SK-N-SH treated with all-trans-retinoic acid at 6 μM for 48 hours (cell line): ENCODE results near the gene CDH4.

Source experiments
- ATAC-seq: fragments of 200-7000 bp; cut with Tn5 transposase; 3 replicates; pipeline ENCODE4 v1.9.1; 2020; ENCODE audit warnings: mild to moderate bottlenecking, moderate library complexity
- ARNTL ChIP-seq: fragments of 450-650 bp; formaldehyde crosslinking; IDR thresholded peaks from 2 replicates; pipeline ENCODE4 v1.5.0; 2020; ENCODE audit warnings: low read depth, mild to moderate bottlenecking, moderate library complexity, borderline replicate concordance
- BACH2 ChIP-seq: fragments of 250-450 bp; sonication (Bioruptor Pico); IDR thresholded peaks from 2 replicates; pipeline ENCODE4 v1.9.0; 2021; ENCODE audit warnings: mild to moderate bottlenecking, borderline replicate concordance
- CSDC2 ChIP-seq: fragments of 250-450 bp; sonication (Bioruptor Pico); IDR thresholded peaks from 2 replicates; pipeline ENCODE4 v1.5.0; 2020; ENCODE audit warnings: mild to moderate bottlenecking, moderate library complexity
- CSRNP3 ChIP-seq: fragments of 250-450 bp; sonication (Bioruptor Pico); IDR thresholded peaks from 2 replicates; pipeline ENCODE4 v1.5.1; 2021; ENCODE audit warnings: mild to moderate bottlenecking, moderate library complexity
- ESRRG ChIP-seq: fragments of 250-450 bp; sonication (Bioruptor Pico); IDR thresholded peaks from 2 replicates; pipeline ENCODE4 v1.6.1; 2021; ENCODE audit warnings: mild to moderate bottlenecking
- GLIS3 ChIP-seq: fragments of 250-450 bp; sonication (Bioruptor Pico); IDR thresholded peaks from 2 replicates; pipeline ENCODE4 v1.5.0; 2020; ENCODE audit warnings: mild to moderate bottlenecking, moderate library complexity
- ISL1 ChIP-seq: fragments of 250-450 bp; sonication (Bioruptor Pico); IDR thresholded peaks from 2 replicates; pipeline ENCODE4 v2.1.2; 2022; ENCODE audit warnings: mild to moderate bottlenecking, moderate library complexity
- OSR1 ChIP-seq: fragments of 250-450 bp; sonication (Bioruptor Pico); IDR thresholded peaks from 2 replicates; pipeline ENCODE4 v1.8.0; 2022; ENCODE audit warnings: moderate library complexity, mild to moderate bottlenecking, inconsistent platforms
- PPARA ChIP-seq: fragments of 250-450 bp; sonication (Bioruptor Pico); IDR thresholded peaks from 2 replicates; pipeline ENCODE4 v1.5.0; 2020; ENCODE audit warnings: mild to moderate bottlenecking, borderline replicate concordance
- RARB ChIP-seq: fragments of 250-450 bp; sonication (Bioruptor Pico); IDR thresholded peaks from 2 replicates; pipeline ENCODE4 v1.8.0; 2021; ENCODE audit warnings: mild to moderate bottlenecking, moderate library complexity
- SNAI2 ChIP-seq: fragments of 250-450 bp; sonication (Bioruptor Pico); IDR thresholded peaks from 2 replicates; pipeline ENCODE4 v1.5.0; 2020; ENCODE audit warnings: mild to moderate bottlenecking, moderate library complexity
- TCF4 ChIP-seq: fragments of 250-450 bp; sonication (Bioruptor Pico); IDR thresholded peaks from 2 replicates; pipeline ENCODE4 v1.8.0; 2021; ENCODE audit warnings: mild to moderate bottlenecking, moderate library complexity, borderline replicate concordance
- TOX ChIP-seq: fragments of 250-450 bp; sonication (Bioruptor Pico); IDR thresholded peaks from 2 replicates; pipeline ENCODE4 v1.8.0; 2021; ENCODE audit warnings: mild to moderate bottlenecking, moderate library complexity, borderline replicate concordance
- TSHZ2 ChIP-seq: fragments of 250-450 bp; sonication (Bioruptor Pico); IDR thresholded peaks from 2 replicates; pipeline ENCODE4 v1.5.0; 2020; ENCODE audit warnings: mild to moderate bottlenecking, moderate library complexity
- ZC3H10 ChIP-seq: fragments of 250-450 bp; sonication (Bioruptor Pico); IDR thresholded peaks from 2 replicates; pipeline ENCODE4 v1.5.1; 2021; ENCODE audit warnings: mild to moderate bottlenecking, moderate library complexity
- ZFP3 ChIP-seq: fragments of 250-450 bp; sonication (Bioruptor Pico); IDR thresholded peaks from 2 replicates; pipeline ENCODE4 v1.5.0; 2020; ENCODE audit warnings: mild to moderate bottlenecking, moderate library complexity
- ZFP30 ChIP-seq: fragments of 450-650 bp; formaldehyde crosslinking; IDR thresholded peaks from 2 replicates; pipeline ENCODE4 v1.5.0; 2022; ENCODE audit warnings: mild to moderate bottlenecking, moderate library complexity
- ZNF565 ChIP-seq: fragments of 450-650 bp; formaldehyde crosslinking; conservative IDR thresholded peaks from 2 replicates; pipeline ENCODE4 v1.5.0; 2020; ENCODE audit warnings: low read depth, mild to moderate bottlenecking, moderate library complexity
- ZNF70 ChIP-seq: fragments of 450-650 bp; formaldehyde crosslinking; IDR thresholded peaks from 2 replicates; pipeline ENCODE4 v1.5.0; 2020; ENCODE audit warnings: mild to moderate bottlenecking, moderate library complexity
- ZNF8 ChIP-seq: fragments of 450-650 bp; formaldehyde crosslinking; IDR thresholded peaks from 2 replicates; pipeline ENCODE4 v1.5.0; 2020; ENCODE audit warnings: mild to moderate bottlenecking, moderate library complexity
- TF ChIP-seq, protein P1 (sequence below): fragments of 250-450 bp; sonication (Bioruptor Pico); IDR thresholded peaks from 2 replicates; pipeline ENCODE4 v1.8.0; 2021; ENCODE audit warnings: low read depth, mild to moderate bottlenecking, moderate library complexity, borderline replicate concordance
- TF ChIP-seq, protein P2 (sequence below): fragments of 250-450 bp; sonication (Bioruptor Pico); IDR thresholded peaks from 2 replicates; pipeline ENCODE4 v1.5.1; 2020; ENCODE audit warnings: low read depth, mild to moderate bottlenecking, moderate library complexity
- TF ChIP-seq, protein P3 (sequence below): fragments of 250-450 bp; sonication (Bioruptor Pico); IDR thresholded peaks from 2 replicates; pipeline ENCODE4 v1.8.0; 2020; ENCODE audit warnings: mild to moderate bottlenecking, moderate library complexity, borderline replicate concordance

The CDH4 gene

DNA sequence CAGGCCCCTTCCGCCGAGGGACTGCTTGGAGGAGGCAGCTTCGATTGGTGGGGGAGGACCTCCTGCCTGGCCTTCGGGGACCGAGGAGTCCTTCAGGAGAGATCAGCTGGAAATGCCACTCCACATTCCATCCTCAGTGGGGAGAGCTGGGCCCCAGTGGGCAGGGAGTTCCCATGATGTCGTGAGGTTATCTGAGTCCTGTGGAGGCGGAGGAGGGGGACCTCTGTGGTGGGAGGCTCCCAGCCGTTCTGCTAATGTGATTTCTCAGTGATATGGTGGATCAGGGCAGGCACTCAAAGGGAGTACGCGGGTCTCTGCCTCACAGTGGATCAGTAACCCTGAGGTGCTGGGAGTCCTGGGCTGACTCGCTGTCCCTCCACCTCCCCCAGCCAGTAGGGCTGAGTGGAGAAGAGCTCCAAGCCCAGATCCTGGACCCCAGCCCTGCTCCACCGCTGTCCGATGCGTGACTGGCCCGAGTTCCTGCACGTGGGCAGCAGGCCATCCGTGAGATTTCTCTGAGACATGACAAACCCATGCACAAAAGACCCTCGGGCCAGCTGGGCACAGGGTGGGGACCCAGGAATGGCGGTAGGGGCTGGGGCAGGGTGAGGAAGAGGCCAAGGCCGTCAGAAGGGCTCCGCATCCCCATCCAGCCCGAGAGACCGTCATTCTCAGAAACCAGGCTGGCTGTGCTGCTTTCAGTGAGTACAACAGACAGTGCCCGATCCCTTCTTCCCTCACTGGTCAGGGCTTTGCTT lies 617.9 kb downstream of the CDH4 start:
- ATAC-seq = no peak
- TF ChIP-seq, protein P1, sequence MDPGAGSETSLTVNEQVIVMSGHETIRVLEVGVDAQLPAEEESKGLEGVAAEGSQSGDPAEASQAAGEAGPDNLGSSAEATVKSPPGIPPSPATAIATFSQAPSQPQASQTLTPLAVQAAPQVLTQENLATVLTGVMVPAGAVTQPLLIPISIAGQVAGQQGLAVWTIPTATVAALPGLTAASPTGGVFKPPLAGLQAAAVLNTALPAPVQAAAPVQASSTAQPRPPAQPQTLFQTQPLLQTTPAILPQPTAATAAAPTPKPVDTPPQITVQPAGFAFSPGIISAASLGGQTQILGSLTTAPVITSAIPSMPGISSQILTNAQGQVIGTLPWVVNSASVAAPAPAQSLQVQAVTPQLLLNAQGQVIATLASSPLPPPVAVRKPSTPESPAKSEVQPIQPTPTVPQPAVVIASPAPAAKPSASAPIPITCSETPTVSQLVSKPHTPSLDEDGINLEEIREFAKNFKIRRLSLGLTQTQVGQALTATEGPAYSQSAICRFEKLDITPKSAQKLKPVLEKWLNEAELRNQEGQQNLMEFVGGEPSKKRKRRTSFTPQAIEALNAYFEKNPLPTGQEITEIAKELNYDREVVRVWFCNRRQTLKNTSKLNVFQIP (CRISPR knock-in tag) = no peak
- TF ChIP-seq ZNF70 (CRISPR knock-in tag) (no peak), OSR1 (CRISPR knock-in tag) (no peak), ZFP30 (CRISPR knock-in tag) (no peak), BACH2 (CRISPR knock-in tag) (no peak), TOX (no peak), ZFP3 (CRISPR knock-in tag) (no peak), ISL1 (CRISPR knock-in tag) (no peak)

DNA sequence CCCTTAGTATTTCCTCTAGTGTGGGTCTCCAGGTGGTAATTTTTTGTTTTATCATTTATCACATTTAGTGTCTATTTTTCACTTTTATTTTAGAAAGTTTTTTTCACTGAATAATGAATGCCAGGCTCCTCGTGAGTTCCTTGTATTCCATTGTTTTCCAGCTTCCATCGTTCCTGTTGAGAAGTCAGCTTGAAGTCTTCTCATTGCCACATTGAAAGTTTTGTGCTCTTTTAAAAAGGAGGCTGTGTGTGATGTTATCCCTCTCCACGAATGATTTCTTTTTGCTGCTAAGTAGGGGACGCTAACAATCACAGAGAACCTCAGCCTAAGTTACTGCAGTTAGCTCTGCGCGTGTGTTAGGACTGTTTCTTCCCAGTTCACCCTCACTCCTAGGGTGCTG lies 619.1 kb downstream of the CDH4 start:
- ATAC-seq = no peak
- TF ChIP-seq ZNF565 (CRISPR knock-in tag) = no peak
- no peak for TF ChIP-seq ARNTL (CRISPR knock-in tag)
- no peak for TF ChIP-seq PPARA (CRISPR knock-in tag)
- no peak for TF ChIP-seq TOX
- TF ChIP-seq GLIS3 = no peak
- TF ChIP-seq BACH2 (CRISPR knock-in tag) = no peak
- TF ChIP-seq ESRRG = no peak
- TF ChIP-seq ZFP3 (CRISPR knock-in tag) = no peak
- TF ChIP-seq, protein P2, sequence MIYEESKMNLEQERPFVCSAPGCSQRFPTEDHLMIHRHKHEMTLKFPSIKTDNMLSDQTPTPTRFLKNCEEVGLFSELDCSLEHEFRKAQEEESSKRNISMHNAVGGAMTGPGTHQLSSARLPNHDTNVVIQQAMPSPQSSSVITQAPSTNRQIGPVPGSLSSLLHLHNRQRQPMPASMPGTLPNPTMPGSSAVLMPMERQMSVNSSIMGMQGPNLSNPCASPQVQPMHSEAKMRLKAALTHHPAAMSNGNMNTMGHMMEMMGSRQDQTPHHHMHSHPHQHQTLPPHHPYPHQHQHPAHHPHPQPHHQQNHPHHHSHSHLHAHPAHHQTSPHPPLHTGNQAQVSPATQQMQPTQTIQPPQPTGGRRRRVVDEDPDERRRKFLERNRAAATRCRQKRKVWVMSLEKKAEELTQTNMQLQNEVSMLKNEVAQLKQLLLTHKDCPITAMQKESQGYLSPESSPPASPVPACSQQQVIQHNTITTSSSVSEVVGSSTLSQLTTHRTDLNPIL = no peak
- no peak for TF ChIP-seq SNAI2 (CRISPR knock-in tag)
- TF ChIP-seq TSHZ2 = no peak
- no peak for TF ChIP-seq ZNF8
- no peak for TF ChIP-seq ZC3H10 (CRISPR knock-in tag)
- no peak for TF ChIP-seq RARB (CRISPR knock-in tag)
- TF ChIP-seq, protein P3, sequence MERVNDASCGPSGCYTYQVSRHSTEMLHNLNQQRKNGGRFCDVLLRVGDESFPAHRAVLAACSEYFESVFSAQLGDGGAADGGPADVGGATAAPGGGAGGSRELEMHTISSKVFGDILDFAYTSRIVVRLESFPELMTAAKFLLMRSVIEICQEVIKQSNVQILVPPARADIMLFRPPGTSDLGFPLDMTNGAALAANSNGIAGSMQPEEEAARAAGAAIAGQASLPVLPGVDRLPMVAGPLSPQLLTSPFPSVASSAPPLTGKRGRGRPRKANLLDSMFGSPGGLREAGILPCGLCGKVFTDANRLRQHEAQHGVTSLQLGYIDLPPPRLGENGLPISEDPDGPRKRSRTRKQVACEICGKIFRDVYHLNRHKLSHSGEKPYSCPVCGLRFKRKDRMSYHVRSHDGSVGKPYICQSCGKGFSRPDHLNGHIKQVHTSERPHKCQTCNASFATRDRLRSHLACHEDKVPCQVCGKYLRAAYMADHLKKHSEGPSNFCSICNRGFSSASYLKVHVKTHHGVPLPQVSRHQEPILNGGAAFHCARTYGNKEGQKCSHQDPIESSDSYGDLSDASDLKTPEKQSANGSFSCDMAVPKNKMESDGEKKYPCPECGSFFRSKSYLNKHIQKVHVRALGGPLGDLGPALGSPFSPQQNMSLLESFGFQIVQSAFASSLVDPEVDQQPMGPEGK (CRISPR knock-in tag) = no peak
- TF ChIP-seq ISL1 (CRISPR knock-in tag) = no peak
- TF ChIP-seq, protein P1 (CRISPR knock-in tag) = no peak
- TF ChIP-seq OSR1 (CRISPR knock-in tag) = no peak
- no peak for TF ChIP-seq ZNF70 (CRISPR knock-in tag)
- TF ChIP-seq TCF4 (CRISPR knock-in tag) = no peak

- TF ChIP-seq PPARA (CRISPR knock-in tag) = no peak
- TF ChIP-seq, protein P2 = no peak
- no peak for TF ChIP-seq TOX
- no peak for TF ChIP-seq ISL1 (CRISPR knock-in tag)
- TF ChIP-seq, protein P1 (CRISPR knock-in tag) = no peak
- no peak for TF ChIP-seq CSDC2 (CRISPR knock-in tag)
- no peak for TF ChIP-seq CSRNP3 (CRISPR knock-in tag)
- no peak for TF ChIP-seq SNAI2 (CRISPR knock-in tag)
- TF ChIP-seq ARNTL (CRISPR knock-in tag) = no peak
- TF ChIP-seq GLIS3 = no peak
- TF ChIP-seq, all 23 proteins: peak for 0
These were observed 619.9 kb downstream of the CDH4 start for GRCh38 chr20:61871913-61872312.

More at GRCh38 chr20:61871913-61872312, 619.9 kb downstream of the CDH4 start:
- ATAC-seq = no peak
